Neural crest cell (in vitro differentiated cells): Measurements from ENCODE around the gene ALOXE3. TPM values are rescaled to one million over a fixed set of nuclear protein-coding genes. Genes with fewer than 3 reads are reported as not detected.

Experiments used
- DNase-seq: peaks from one replicate; pipeline ENCODE4 v3.0.0; 2021; ENCODE audit warnings: low read depth, mixed read lengths, low spot score
- H3K27ac Mint-ChIP-seq: one replicate; pipeline ENCODE4 v1.8.0; 2021; ENCODE audit warnings: mild to moderate bottlenecking, mixed read lengths; ENCODE audit not compliant: unreplicated experiment
- H3K27me3 Mint-ChIP-seq: 2 replicates; pipeline ENCODE4 v1.8.0; 2021; ENCODE audit warnings: low read depth, mild to moderate bottlenecking, mixed read lengths
- H3K36me3 Mint-ChIP-seq: 2 replicates; pipeline ENCODE4 v1.8.0; 2021; ENCODE audit warnings: low read depth, mild to moderate bottlenecking, mixed read lengths
- H3K4me1 Mint-ChIP-seq: 2 replicates; pipeline ENCODE4 v1.8.0; 2021; ENCODE audit warnings: mixed read lengths
- H3K4me3 Mint-ChIP-seq: one replicate; pipeline ENCODE4 v1.8.0; 2021; ENCODE audit warnings: mild to moderate bottlenecking, mixed read lengths
- H3K9me3 Mint-ChIP-seq: 2 replicates; pipeline ENCODE4 v1.8.0; 2021; ENCODE audit warnings: mixed read lengths
- CTCF ChIP-seq: fragments of 200-600 bp; sonication (generic); conservative IDR thresholded peaks from 2 replicates; pipeline ENCODE4 v1.5.0; 2021; ENCODE audit warnings: antibody characterized with exemption, mild to moderate bottlenecking
- total RNA-seq: library from RNA; stranded (reverse); gene quantifications from 2 replicates; pipeline ENCODE4 v1.2.1, GENCODE V29; 2021

Gene ALOXE3
- total RNA-seq, 1 donor from 2014 or later = not detected

GRCh38 chr17:8072729-8073461 is 45.4 kb downstream of the ALOXE3 start:
- peaks cover 15% of the 10 kb centered on the region for H3K4me1 Mint-ChIP-seq
- no peak overlapping the region for H3K27ac Mint-ChIP-seq
- peak overlapping the region; percentile 12 for H3K4me3 Mint-ChIP-seq
- no peak for TF ChIP-seq CTCF
- H3K36me3 Mint-ChIP-seq = no peaks in the 10 kb centered on the region
- H3K27me3 Mint-ChIP-seq = peaks cover 100% of the 10 kb centered on the region
- no peak for DNase-seq
- no peaks in the 10 kb centered on the region for H3K9me3 Mint-ChIP-seq

- no peak for TF ChIP-seq CTCF
- no peaks in the 10 kb centered on the region for H3K36me3 Mint-ChIP-seq
- H3K9me3 Mint-ChIP-seq = no peaks in the 10 kb centered on the region
- peak overlapping the region; percentile 12 for H3K4me3 Mint-ChIP-seq
- no peak for DNase-seq
- no peak overlapping the region for H3K27ac Mint-ChIP-seq
- H3K4me1 Mint-ChIP-seq = peaks cover 15% of the 10 kb centered on the region
- peaks cover 100% of the 10 kb centered on the region for H3K27me3 Mint-ChIP-seq
Measured at GRCh38 chr17:8072341-8072728, 46.0 kb downstream of the ALOXE3 start.

- Mint-ChIP-seq H3K4me3 (no peak overlapping the region), H3K4me1 (peaks cover 15% of the 10 kb centered on the region), H3K27ac (no peak overlapping the region), H3K36me3 (no peaks in the 10 kb centered on the region), H3K9me3 (no peaks in the 10 kb centered on the region), H3K27me3 (peaks cover 100% of the 10 kb centered on the region)
- no peak for TF ChIP-seq CTCF
- no peak for DNase-seq
Measured at GRCh38 chr17:8071496-8071895, 46.8 kb downstream of the ALOXE3 start.

- no peak for DNase-seq
- H3K9me3 Mint-ChIP-seq = no peaks in the 10 kb centered on the region
- H3K27me3 Mint-ChIP-seq = peaks cover 100% of the 10 kb centered on the region
- TF ChIP-seq CTCF = no peak
- peaks cover 15% of the 10 kb centered on the region for H3K4me1 Mint-ChIP-seq
- H3K27ac Mint-ChIP-seq = no peak overlapping the region
- no peak overlapping the region for H3K4me3 Mint-ChIP-seq
- no peaks in the 10 kb centered on the region for H3K36me3 Mint-ChIP-seq
Measured at GRCh38 chr17:8069587-8069860, 48.8 kb downstream of the ALOXE3 start.

- DNase-seq = no peak
- Mint-ChIP-seq H3K4me1 (peaks cover 15% of the 10 kb centered on the region), H3K36me3 (no peaks in the 10 kb centered on the region), H3K4me3 (no peak overlapping the region), H3K27ac (no peak overlapping the region), H3K9me3 (no peaks in the 10 kb centered on the region), H3K27me3 (peaks cover 99% of the 10 kb centered on the region)
- TF ChIP-seq CTCF = no peak
Measured at GRCh38 chr17:8068736-8069586, 49.4 kb downstream of the ALOXE3 start.
